Kidney glomerular epithelial cell (primary cell): ENCODE results near the gene GOLGA8J.
"Not testable (repeated sequence)": the region's sequence is repeated elsewhere in the genome, so short reads cannot be mapped to it uniquely, and the experiment has no call there.

Experiments
- DNase-seq: peaks from one replicate; lab custom pipeline; 2025; lab: John Stamatoyannopoulos, UW

GOLGA8J gene

GRCh38 chr15:30082655-30083054 lies at the start of gene GOLGA8J:
Gene GOLGA8J, plus strand, starts transcription at chr15:30082955. Its CDS starts 98 bp downstream, at chr15:30083053.
- not testable (repeated sequence) for DNase-seq

GRCh38 chr15:30033211-30033610 lies 49.5 kb upstream of the GOLGA8J start:
- DNase-seq = no peak

GRCh38 chr15:30033763-30034162 lies 49.0 kb upstream of the GOLGA8J start:
- DNase-seq = no peak

- DNase-seq = no peak
Observed at GRCh38 chr15:30036036-30036703, 46.6 kb upstream of the GOLGA8J start.

- no peak for DNase-seq
Observed at GRCh38 chr15:30038667-30039523, 43.9 kb upstream of the GOLGA8J start.

- no peak for DNase-seq
Observed at GRCh38 chr15:30041868-30042267, 40.9 kb upstream of the GOLGA8J start.

- DNase-seq = no peak
Observed at GRCh38 chr15:30042556-30042955, 40.2 kb upstream of the GOLGA8J start.

GRCh38 chr15:30043211-30043655 lies 39.5 kb upstream of the GOLGA8J start:
- no peak for DNase-seq

- DNase-seq = no peak
Observed at GRCh38 chr15:30044377-30044776, 38.4 kb upstream of the GOLGA8J start.

- DNase-seq = not testable (repeated sequence)
Observed at GRCh38 chr15:30044826-30045225, 37.9 kb upstream of the GOLGA8J start.

- DNase-seq = not testable (repeated sequence)
Observed at GRCh38 chr15:30045248-30046041, 37.3 kb upstream of the GOLGA8J start.

- DNase-seq = no peak
Observed at GRCh38 chr15:30046430-30046829, 36.3 kb upstream of the GOLGA8J start.

- no peak for DNase-seq
Observed at GRCh38 chr15:30055604-30056003, 27.2 kb upstream of the GOLGA8J start.

- no peak for DNase-seq
Observed at GRCh38 chr15:30056166-30056565, 26.6 kb upstream of the GOLGA8J start.

- no peak for DNase-seq
Observed at GRCh38 chr15:30059771-30060170, 23.0 kb upstream of the GOLGA8J start.

GRCh38 chr15:30062881-30063280 lies 19.9 kb upstream of the GOLGA8J start:
- DNase-seq = no peak

GRCh38 chr15:30063835-30064546 lies 18.8 kb upstream of the GOLGA8J start:
- no peak for DNase-seq

GRCh38 chr15:30065025-30065801 lies 17.5 kb upstream of the GOLGA8J start:
- DNase-seq = peak; percentile 96

- no peak for DNase-seq
Observed at GRCh38 chr15:30068326-30068725, 14.4 kb upstream of the GOLGA8J start.

GRCh38 chr15:30072630-30073029 lies 10.1 kb upstream of the GOLGA8J start:
- DNase-seq = no peak

- DNase-seq = no peak
Observed at GRCh38 chr15:30073915-30074314, 8.8 kb upstream of the GOLGA8J start.
